HEK293 (cell line): Measurements from ENCODE around the gene FERMT2.

Experiments
- ZBTB21 ChIP-seq: fragments of 450-650 bp; formaldehyde crosslinking; IDR thresholded peaks from 2 replicates; pipeline ENCODE4 v1.5.1; 2017; ENCODE audit warnings: missing biosample characterization, missing genetic modification characterization
- ZNF626 ChIP-seq: fragments of 450-650 bp; sonication (Bioruptor Pico); formaldehyde crosslinking; IDR thresholded peaks from 2 replicates; pipeline ENCODE4 v1.5.1; 2018; ENCODE audit warnings: missing biosample characterization, missing genetic modification characterization, inconsistent platforms
- ZNF629 ChIP-seq: fragments of 450-650 bp; formaldehyde crosslinking; IDR thresholded peaks from 2 replicates; pipeline ENCODE4 v1.5.1; 2017; ENCODE audit warnings: missing biosample characterization, missing genetic modification characterization
- ZNF776 ChIP-seq: fragments of 450-650 bp; formaldehyde crosslinking; IDR thresholded peaks from 2 replicates; pipeline ENCODE4 v1.5.0; 2017; ENCODE audit warnings: missing biosample characterization, missing genetic modification characterization, borderline replicate concordance
- ZNF785 ChIP-seq: fragments of 450-650 bp; formaldehyde crosslinking; IDR thresholded peaks from 2 replicates; pipeline ENCODE4 v1.5.1; 2016; ENCODE audit warnings: missing biosample characterization, missing genetic modification characterization
- TF ChIP-seq, protein P1 (sequence below): fragments of 450-650 bp; IDR thresholded peaks from 2 replicates; pipeline ENCODE4 v1.5.1; 2018; ENCODE audit warnings: missing biosample characterization, mild to moderate bottlenecking, missing genetic modification characterization
- TF ChIP-seq, protein P2 (sequence below): fragments of 450-650 bp; formaldehyde crosslinking; IDR thresholded peaks from 2 replicates; pipeline ENCODE4; 2016; ENCODE audit warnings: missing biosample characterization, missing genetic modification characterization
- TF ChIP-seq, protein P3 (sequence below): fragments of 450-650 bp; formaldehyde crosslinking; conservative IDR thresholded peaks from 2 replicates; pipeline ENCODE4 v1.5.1; 2016; ENCODE audit warnings: low read depth, missing biosample characterization, missing genetic modification characterization
- TF ChIP-seq, protein P4 (sequence below): fragments of 450-650 bp; formaldehyde crosslinking; IDR thresholded peaks from 2 replicates; pipeline ENCODE4 v1.5.1; 2016; ENCODE audit warnings: missing biosample characterization, missing genetic modification characterization

DNA sequence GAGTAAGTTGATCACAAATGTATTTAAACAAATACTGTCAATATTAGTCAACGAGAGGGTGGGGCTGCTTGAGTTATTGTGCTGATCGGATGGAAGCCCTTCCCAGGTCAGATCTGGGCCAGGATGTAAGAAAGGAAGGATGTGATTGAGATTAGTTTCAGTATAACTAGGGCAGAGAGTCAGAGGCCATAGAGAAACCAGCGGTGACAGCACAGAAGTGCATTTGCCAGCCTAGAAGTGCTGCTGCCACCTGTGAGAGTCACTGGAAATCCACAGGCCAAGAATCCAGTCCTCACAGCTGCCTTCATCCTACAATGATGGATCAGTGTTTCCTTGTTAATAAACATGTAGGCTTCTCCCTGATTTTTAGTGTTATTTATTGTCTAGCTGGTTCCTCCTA, 9.8 kb upstream of the FERMT2 start:
- TF ChIP-seq ZNF776 (tag by site-specific recombination) = no peak
- TF ChIP-seq, protein P1, sequence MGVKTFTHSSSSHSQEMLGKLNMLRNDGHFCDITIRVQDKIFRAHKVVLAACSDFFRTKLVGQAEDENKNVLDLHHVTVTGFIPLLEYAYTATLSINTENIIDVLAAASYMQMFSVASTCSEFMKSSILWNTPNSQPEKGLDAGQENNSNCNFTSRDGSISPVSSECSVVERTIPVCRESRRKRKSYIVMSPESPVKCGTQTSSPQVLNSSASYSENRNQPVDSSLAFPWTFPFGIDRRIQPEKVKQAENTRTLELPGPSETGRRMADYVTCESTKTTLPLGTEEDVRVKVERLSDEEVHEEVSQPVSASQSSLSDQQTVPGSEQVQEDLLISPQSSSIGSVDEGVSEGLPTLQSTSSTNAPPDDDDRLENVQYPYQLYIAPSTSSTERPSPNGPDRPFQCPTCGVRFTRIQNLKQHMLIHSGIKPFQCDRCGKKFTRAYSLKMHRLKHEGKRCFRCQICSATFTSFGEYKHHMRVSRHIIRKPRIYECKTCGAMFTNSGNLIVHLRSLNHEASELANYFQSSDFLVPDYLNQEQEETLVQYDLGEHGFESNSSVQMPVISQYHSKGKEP (tag by site-specific recombination) = no peak
- TF ChIP-seq ZNF785 (tag by site-specific recombination) = no peak
- TF ChIP-seq, protein P2, sequence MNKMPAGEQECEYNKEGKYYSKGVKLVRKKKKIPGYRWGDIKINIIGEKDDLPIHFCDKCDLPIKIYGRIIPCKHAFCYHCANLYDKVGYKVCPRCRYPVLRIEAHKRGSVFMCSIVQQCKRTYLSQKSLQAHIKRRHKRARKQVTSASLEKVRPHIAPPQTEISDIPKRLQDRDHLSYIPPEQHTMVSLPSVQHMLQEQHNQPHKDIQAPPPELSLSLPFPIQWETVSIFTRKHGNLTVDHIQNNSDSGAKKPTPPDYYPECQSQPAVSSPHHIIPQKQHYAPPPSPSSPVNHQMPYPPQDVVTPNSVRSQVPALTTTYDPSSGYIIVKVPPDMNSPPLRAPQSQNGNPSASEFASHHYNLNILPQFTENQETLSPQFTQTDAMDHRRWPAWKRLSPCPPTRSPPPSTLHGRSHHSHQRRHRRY (tag by site-specific recombination) = no peak
- TF ChIP-seq, protein P3, sequence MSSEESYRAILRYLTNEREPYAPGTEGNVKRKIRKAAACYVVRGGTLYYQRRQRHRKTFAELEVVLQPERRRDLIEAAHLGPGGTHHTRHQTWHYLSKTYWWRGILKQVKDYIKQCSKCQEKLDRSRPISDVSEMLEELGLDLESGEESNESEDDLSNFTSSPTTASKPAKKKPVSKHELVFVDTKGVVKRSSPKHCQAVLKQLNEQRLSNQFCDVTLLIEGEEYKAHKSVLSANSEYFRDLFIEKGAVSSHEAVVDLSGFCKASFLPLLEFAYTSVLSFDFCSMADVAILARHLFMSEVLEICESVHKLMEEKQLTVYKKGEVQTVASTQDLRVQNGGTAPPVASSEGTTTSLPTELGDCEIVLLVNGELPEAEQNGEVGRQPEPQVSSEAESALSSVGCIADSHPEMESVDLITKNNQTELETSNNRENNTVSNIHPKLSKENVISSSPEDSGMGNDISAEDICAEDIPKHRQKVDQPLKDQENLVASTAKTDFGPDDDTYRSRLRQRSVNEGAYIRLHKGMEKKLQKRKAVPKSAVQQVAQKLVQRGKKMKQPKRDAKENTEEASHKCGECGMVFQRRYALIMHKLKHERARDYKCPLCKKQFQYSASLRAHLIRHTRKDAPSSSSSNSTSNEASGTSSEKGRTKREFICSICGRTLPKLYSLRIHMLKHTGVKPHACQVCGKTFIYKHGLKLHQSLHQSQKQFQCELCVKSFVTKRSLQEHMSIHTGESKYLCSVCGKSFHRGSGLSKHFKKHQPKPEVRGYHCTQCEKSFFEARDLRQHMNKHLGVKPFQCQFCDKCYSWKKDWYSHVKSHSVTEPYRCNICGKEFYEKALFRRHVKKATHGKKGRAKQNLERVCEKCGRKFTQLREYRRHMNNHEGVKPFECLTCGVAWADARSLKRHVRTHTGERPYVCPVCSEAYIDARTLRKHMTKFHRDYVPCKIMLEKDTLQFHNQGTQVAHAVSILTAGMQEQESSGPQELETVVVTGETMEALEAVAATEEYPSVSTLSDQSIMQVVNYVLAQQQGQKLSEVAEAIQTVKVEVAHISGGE (tag by site-specific recombination) = no peak
- TF ChIP-seq ZBTB21 (tag by site-specific recombination) = no peak
- no peak for TF ChIP-seq ZNF629
- TF ChIP-seq ZNF626 = no peak
- TF ChIP-seq, protein P4, sequence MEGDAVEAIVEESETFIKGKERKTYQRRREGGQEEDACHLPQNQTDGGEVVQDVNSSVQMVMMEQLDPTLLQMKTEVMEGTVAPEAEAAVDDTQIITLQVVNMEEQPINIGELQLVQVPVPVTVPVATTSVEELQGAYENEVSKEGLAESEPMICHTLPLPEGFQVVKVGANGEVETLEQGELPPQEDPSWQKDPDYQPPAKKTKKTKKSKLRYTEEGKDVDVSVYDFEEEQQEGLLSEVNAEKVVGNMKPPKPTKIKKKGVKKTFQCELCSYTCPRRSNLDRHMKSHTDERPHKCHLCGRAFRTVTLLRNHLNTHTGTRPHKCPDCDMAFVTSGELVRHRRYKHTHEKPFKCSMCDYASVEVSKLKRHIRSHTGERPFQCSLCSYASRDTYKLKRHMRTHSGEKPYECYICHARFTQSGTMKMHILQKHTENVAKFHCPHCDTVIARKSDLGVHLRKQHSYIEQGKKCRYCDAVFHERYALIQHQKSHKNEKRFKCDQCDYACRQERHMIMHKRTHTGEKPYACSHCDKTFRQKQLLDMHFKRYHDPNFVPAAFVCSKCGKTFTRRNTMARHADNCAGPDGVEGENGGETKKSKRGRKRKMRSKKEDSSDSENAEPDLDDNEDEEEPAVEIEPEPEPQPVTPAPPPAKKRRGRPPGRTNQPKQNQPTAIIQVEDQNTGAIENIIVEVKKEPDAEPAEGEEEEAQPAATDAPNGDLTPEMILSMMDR (tag by site-specific recombination) = no peak
